ENCODE measurements around the gene DNAJC5G. TPM values are rescaled to one million over a fixed set of nuclear protein-coding genes. Genes with fewer than 3 reads are reported as not detected.

The DNAJC5G gene
- total and polyA plus RNA-seq, 2 of the 13 experiments (the other 11 are each of a cell fraction or from before 2014, with no cell fraction given) = 0.05 TPM; not detected in 1

DNA sequence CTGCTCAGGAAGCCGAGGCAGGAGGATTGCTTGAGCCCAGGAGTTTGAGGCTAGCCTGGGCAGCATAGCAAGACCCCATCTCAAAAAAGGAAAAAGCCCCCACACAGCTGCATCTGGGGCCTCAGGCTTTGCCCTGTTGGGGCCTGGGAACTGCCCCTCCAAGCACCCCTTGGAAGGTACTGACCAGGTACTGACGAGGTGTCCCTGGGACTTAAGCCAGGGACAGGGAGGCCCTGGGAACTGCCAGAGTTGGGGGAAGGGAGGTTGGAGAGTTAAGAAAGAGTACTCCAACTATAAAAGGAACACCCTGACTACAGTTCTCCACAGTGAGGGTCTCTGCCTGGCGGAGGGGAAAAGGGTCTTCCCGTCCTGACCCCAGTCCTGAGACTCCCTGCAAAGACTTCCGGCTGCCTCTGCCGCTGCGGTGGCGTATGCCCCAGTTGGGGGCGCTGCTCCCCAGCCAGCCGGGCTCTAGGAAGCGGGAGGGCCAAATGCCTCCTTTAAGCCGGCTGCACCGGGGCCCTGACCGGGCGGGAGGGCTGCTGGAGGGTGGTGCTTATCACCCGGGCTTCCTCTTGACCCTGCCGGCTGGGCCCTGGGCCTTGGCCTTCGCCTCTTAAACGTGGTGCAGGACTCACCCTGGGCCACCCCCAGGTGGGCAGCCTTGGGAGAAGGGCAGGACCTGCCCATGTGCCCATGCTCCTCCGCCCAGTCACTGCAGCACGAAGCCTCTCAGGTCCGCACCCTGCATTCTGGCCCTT lies 25.2 kb upstream of the DNAJC5G start (continued):
- TF ChIP-seq DPF2 (CRISPR knock-in tag; IDR thresholded peaks at IDR 0.05; ENCODE audit: borderline replicate concordance, low read depth) = 0 out of 2 replicates have a peak, but pooled peaks have one; percentile 15
- no peak for TF ChIP-seq ZNF567 (CRISPR knock-in tag; IDR thresholded peaks at IDR 0.05; ENCODE audit: borderline replicate concordance)
- TF ChIP-seq, protein P1, sequence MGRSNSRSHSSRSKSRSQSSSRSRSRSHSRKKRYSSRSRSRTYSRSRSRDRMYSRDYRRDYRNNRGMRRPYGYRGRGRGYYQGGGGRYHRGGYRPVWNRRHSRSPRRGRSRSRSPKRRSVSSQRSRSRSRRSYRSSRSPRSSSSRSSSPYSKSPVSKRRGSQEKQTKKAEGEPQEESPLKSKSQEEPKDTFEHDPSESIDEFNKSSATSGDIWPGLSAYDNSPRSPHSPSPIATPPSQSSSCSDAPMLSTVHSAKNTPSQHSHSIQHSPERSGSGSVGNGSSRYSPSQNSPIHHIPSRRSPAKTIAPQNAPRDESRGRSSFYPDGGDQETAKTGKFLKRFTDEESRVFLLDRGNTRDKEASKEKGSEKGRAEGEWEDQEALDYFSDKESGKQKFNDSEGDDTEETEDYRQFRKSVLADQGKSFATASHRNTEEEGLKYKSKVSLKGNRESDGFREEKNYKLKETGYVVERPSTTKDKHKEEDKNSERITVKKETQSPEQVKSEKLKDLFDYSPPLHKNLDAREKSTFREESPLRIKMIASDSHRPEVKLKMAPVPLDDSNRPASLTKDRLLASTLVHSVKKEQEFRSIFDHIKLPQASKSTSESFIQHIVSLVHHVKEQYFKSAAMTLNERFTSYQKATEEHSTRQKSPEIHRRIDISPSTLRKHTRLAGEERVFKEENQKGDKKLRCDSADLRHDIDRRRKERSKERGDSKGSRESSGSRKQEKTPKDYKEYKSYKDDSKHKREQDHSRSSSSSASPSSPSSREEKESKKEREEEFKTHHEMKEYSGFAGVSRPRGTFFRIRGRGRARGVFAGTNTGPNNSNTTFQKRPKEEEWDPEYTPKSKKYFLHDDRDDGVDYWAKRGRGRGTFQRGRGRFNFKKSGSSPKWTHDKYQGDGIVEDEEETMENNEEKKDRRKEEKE (IDR thresholded peaks at IDR 0.05) = no peak
- peak; percentile 74; the same call in 1 of the 2 replicates for TF ChIP-seq ZFP90 (CRISPR knock-in tag; IDR thresholded peaks at IDR 0.05; ENCODE audit: borderline replicate concordance)
- 0 out of 2 replicates have a peak, but pooled peaks have one; percentile 19 for TF ChIP-seq ZNF644 (CRISPR knock-in tag; IDR thresholded peaks at IDR 0.05; ENCODE audit: low read depth)
- TF ChIP-seq, protein P2, sequence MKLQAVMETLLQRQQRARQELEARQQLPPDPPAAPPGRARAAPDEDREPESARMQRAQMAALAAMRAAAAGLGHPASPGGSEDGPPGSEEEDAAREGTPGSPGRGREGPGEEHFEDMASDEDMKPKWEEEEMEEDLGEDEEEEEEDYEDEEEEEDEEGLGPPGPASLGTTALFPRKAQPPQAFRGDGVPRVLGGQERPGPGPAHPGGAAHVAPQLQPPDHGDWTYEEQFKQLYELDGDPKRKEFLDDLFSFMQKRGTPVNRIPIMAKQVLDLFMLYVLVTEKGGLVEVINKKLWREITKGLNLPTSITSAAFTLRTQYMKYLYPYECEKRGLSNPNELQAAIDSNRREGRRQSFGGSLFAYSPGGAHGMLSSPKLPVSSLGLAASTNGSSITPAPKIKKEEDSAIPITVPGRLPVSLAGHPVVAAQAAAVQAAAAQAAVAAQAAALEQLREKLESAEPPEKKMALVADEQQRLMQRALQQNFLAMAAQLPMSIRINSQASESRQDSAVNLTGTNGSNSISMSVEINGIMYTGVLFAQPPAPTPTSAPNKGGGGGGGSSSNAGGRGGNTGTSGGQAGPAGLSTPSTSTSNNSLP (IDR thresholded peaks at IDR 0.05; ENCODE audit: low read depth, low read length) = no peak
- 0 out of 2 replicates have a peak, but pooled peaks have one; percentile 12 for TF ChIP-seq MEIS2 (CRISPR knock-in tag; IDR thresholded peaks at IDR 0.05)
- TF ChIP-seq, protein P3, sequence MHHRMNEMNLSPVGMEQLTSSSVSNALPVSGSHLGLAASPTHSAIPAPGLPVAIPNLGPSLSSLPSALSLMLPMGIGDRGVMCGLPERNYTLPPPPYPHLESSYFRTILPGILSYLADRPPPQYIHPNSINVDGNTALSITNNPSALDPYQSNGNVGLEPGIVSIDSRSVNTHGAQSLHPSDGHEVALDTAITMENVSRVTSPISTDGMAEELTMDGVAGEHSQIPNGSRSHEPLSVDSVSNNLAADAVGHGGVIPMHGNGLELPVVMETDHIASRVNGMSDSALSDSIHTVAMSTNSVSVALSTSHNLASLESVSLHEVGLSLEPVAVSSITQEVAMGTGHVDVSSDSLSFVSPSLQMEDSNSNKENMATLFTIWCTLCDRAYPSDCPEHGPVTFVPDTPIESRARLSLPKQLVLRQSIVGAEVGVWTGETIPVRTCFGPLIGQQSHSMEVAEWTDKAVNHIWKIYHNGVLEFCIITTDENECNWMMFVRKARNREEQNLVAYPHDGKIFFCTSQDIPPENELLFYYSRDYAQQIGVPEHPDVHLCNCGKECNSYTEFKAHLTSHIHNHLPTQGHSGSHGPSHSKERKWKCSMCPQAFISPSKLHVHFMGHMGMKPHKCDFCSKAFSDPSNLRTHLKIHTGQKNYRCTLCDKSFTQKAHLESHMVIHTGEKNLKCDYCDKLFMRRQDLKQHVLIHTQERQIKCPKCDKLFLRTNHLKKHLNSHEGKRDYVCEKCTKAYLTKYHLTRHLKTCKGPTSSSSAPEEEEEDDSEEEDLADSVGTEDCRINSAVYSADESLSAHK (CRISPR knock-in tag; IDR thresholded peaks at IDR 0.05; ENCODE audit: borderline replicate concordance) = no peak
- TF ChIP-seq, protein P4, sequence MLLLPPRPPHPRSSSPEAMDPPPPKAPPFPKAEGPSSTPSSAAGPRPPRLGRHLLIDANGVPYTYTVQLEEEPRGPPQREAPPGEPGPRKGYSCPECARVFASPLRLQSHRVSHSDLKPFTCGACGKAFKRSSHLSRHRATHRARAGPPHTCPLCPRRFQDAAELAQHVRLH (CRISPR knock-in tag; IDR thresholded peaks at IDR 0.05; ENCODE audit: borderline replicate concordance, low read depth) = peak; percentile 71; the same call in 1 of the 2 replicates
- TF ChIP-seq CBX5 (CRISPR knock-in tag; IDR thresholded peaks at IDR 0.05; ENCODE audit: borderline replicate concordance) = peak; percentile 42; the same call in 1 of the 2 replicates
- peak; percentile 63; the same call in 1 of the 2 replicates for TF ChIP-seq RBAK (CRISPR knock-in tag; IDR thresholded peaks at IDR 0.05)
- no peak for TF ChIP-seq NCOR1 (IDR thresholded peaks at IDR 0.05; ENCODE audit: borderline replicate concordance, low read length)
- TF ChIP-seq GTF3A (CRISPR knock-in tag; conservative IDR thresholded peaks at IDR 0.05) = no peak
- peak; percentile 69; the same call in 1 of the 2 replicates for TF ChIP-seq KDM5B (CRISPR knock-in tag; IDR thresholded peaks at IDR 0.05; ENCODE audit: borderline replicate concordance)
- TF ChIP-seq, protein P5, sequence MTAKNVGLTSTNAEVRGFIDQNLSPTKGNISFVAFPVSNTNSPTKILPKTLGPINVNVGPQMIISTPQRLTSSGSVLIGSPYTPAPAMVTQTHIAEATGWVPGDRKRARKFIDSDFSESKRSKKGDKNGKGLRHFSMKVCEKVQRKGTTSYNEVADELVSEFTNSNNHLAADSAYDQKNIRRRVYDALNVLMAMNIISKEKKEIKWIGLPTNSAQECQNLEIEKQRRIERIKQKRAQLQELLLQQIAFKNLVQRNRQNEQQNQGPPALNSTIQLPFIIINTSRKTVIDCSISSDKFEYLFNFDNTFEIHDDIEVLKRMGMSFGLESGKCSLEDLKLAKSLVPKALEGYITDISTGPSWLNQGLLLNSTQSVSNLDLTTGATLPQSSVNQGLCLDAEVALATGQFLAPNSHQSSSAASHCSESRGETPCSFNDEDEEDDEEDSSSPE (CRISPR knock-in tag; IDR thresholded peaks at IDR 0.05) = peak; percentile 70; the same call in 1 of the 2 replicates
- no peak for TF ChIP-seq SSRP1 (CRISPR knock-in tag; IDR thresholded peaks at IDR 0.05)
- TF ChIP-seq, protein P6, sequence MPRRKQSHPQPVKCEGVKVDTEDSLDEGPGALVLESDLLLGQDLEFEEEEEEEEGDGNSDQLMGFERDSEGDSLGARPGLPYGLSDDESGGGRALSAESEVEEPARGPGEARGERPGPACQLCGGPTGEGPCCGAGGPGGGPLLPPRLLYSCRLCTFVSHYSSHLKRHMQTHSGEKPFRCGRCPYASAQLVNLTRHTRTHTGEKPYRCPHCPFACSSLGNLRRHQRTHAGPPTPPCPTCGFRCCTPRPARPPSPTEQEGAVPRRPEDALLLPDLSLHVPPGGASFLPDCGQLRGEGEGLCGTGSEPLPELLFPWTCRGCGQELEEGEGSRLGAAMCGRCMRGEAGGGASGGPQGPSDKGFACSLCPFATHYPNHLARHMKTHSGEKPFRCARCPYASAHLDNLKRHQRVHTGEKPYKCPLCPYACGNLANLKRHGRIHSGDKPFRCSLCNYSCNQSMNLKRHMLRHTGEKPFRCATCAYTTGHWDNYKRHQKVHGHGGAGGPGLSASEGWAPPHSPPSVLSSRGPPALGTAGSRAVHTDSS (CRISPR knock-in tag; conservative IDR thresholded peaks at IDR 0.05) = no peak
